Endothelial cell of umbilical vein (primary cell): Measurements from ENCODE around the gene CPNE1. TPM values are rescaled to one million over a fixed set of nuclear protein-coding genes. Genes with fewer than 3 reads are reported as not detected.
A peak's percentile ranks its signal among the peaks of the same experiment; 100 is the strongest.

ENCODE experiments used
- BruUV-seq: library from RNA; stranded (reverse); fragments of 400-500 nt; replicated peaks from 2 replicates; lab custom pipeline; 2021; lab: Mats Ljungman, UMichigan
- CTCF ChIA-PET: fragments of 300-600, 350-600 bp; sonication (Branson Sonifier 250); formaldehyde crosslinking; loops from one replicate; lab custom pipeline; 2021; ENCODE audit warnings: antibody characterized with exemption, inconsistent platforms; lab: Charles Lee
- POLR2A ChIA-PET: fragments of 300-600, 350-600 bp; sonication (Branson Sonifier 250); formaldehyde crosslinking; loops from one replicate; lab custom pipeline; 2021; ENCODE audit warnings: antibody characterized with exemption, inconsistent platforms; lab: Charles Lee
- DNase-seq: peaks from one replicate; pipeline ENCODE4 v3.0.0-alpha.2; 2011; ENCODE audit warnings: low read depth, low spot score
- FAIRE-seq: peaks from 2 replicates; lab custom pipeline; 2011; peaks lifted over from hg19 to GRCh38; lab: Jason Lieb, UNC
- H2AFZ ChIP-seq: 2 replicates; pipeline ENCODE4 v1.6.0; 2012; ENCODE audit warnings: low read depth, low read length, control low read depth, inconsistent platforms
- H3K27ac ChIP-seq: 2 replicates; pipeline ENCODE4 v1.5.1; 2011; ENCODE audit warnings: low read depth, mild to moderate bottlenecking, control low read depth, low read length, moderate library complexity; ENCODE audit not compliant: insufficient read depth
- H3K27me3 ChIP-seq, 2 experiments: 2 replicates each; pipeline versions ENCODE4 v1.6.0 to v1.6.1; 2011; ENCODE audit warnings: low read length in 2 of 2, mixed read lengths in 1 of 2; ENCODE audit not compliant: control insufficient read depth in 2 of 2, insufficient read depth in 2 of 2
- H3K36me3 ChIP-seq, 2 experiments: 2 replicates in 1 of 2; 3 replicates in 1 of 2; pipeline ENCODE4 v1.5.1; 2011; ENCODE audit warnings: low read length in 2 of 2, mild to moderate bottlenecking in 1 of 2, moderate library complexity in 1 of 2; ENCODE audit not compliant: control insufficient read depth in 2 of 2, insufficient read depth in 2 of 2; ENCODE audit errors: extremely low read depth in 1 of 2
- H3K4me1 ChIP-seq: 3 replicates; pipeline ENCODE4 v1.5.1; 2011; ENCODE audit warnings: mild to moderate bottlenecking, low read length; ENCODE audit not compliant: control insufficient read depth, insufficient read depth; ENCODE audit errors: extremely low read depth
- H3K4me2 ChIP-seq: 2 replicates; pipeline ENCODE4 v1.6.1; 2011; ENCODE audit warnings: low read length, control low read depth, mixed read lengths; ENCODE audit not compliant: insufficient read depth
- H3K4me3 ChIP-seq, 3 experiments: fragments of 200-600 bp in 1 of 3; sonication (generic), shearing (Covaris generic) in 1 of 3; replicated peaks in 1 of 3; 2 replicates each; pipeline ENCODE4 v1.5.1; 2011 to 2016; ENCODE audit warnings: control low read depth in 3 of 3, low read length in 3 of 3, mild to moderate bottlenecking in 2 of 3, inconsistent platforms in 1 of 3, low read depth in 1 of 3, moderate library complexity in 1 of 3; ENCODE audit not compliant: insufficient read depth in 1 of 3
- H3K79me2 ChIP-seq: 2 replicates; pipeline ENCODE4 v1.6.0; 2012; ENCODE audit warnings: low read length, inconsistent platforms; ENCODE audit not compliant: control insufficient read depth, insufficient read depth
- H3K9ac ChIP-seq: replicated peaks from 2 replicates; pipeline ENCODE3; 2011; ENCODE audit warnings: low read length, control low read depth; ENCODE audit not compliant: insufficient read depth; ENCODE audit errors: extremely low read depth
- H3K9me1 ChIP-seq: replicated peaks from 3 replicates; pipeline ENCODE4 v1.6.0; 2011; ENCODE audit warnings: mild to moderate bottlenecking, low read length; ENCODE audit not compliant: control insufficient read depth, insufficient read depth; ENCODE audit errors: extremely low read depth
- H3K9me3 ChIP-seq: replicated peaks from 2 replicates; pipeline ENCODE4 v1.5.1; 2012; ENCODE audit warnings: low read length, inconsistent platforms; ENCODE audit not compliant: control insufficient read depth, insufficient read depth
- H4K20me1 ChIP-seq: replicated peaks from 2 replicates; pipeline ENCODE3; 2011; ENCODE audit warnings: mild to moderate bottlenecking, low read length; ENCODE audit not compliant: control insufficient read depth, insufficient read depth; ENCODE audit errors: extremely low read depth
- EZH2 ChIP-seq: IDR thresholded peaks from 2 replicates; pipeline ENCODE4 v1.6.1; 2012; ENCODE audit warnings: borderline replicate concordance, low read depth, mild to moderate bottlenecking, moderate library complexity, low read length, inconsistent platforms; ENCODE audit not compliant: severe bottlenecking
- FOS ChIP-seq: IDR thresholded peaks from 2 replicates; pipeline ENCODE4 v1.6.1; 2011; ENCODE audit warnings: mild to moderate bottlenecking, low read length, moderate library complexity, borderline replicate concordance; ENCODE audit not compliant: insufficient read depth
- GATA2 ChIP-seq: IDR thresholded peaks from 2 replicates; pipeline ENCODE4 v1.7.0; 2011; ENCODE audit warnings: low read depth, mild to moderate bottlenecking, moderate library complexity, mixed read lengths, low read length; ENCODE audit not compliant: insufficient read length, insufficient read depth
- JUN ChIP-seq: IDR thresholded peaks from 2 replicates; pipeline ENCODE4 v1.6.1; 2011; ENCODE audit warnings: borderline replicate concordance, low read depth; ENCODE audit not compliant: insufficient read length, insufficient read depth
- MYC ChIP-seq: IDR thresholded peaks from one replicate; pipeline ENCODE4 v1.6.1; 2011; ENCODE audit warnings: mild to moderate bottlenecking, low read depth, low read length
- POLR2A ChIP-seq: IDR thresholded peaks from 2 replicates; pipeline ENCODE4 v1.6.1; 2012; ENCODE audit warnings: low read depth, mild to moderate bottlenecking, control low read depth, low read length
- POLR2AphosphoS5 ChIP-seq: IDR thresholded peaks from 2 replicates; pipeline ENCODE4 v1.6.1; 2012; ENCODE audit warnings: low read depth, mild to moderate bottlenecking, control low read depth, low read length, moderate library complexity; ENCODE audit not compliant: insufficient read depth
- dilution Hi-C: fragments of 300-500 bp; cut with MboI; formaldehyde crosslinking; loops from one replicate; pipeline ENCODE4 v1.15.0; 2019; ENCODE audit warnings: low sequenced_read_pairs; ENCODE audit not compliant: extremely low pct_ligation_motif_present
- intact Hi-C: fragments of 100-400 bp; cut with micrococcal nuclease; formaldehyde crosslinking; loops from one replicate; pipeline ENCODE4 v1.10.0; 2022
- polyA plus RNA-seq, 4 experiments: library from polyadenylated mRNA; depleted of rRNA in 3 of 4; stranded (reverse) in 3 of 4; unstranded in 1 of 4; fragments of >200 nt; gene quantifications; 2 replicates each; pipeline versions ENCODE4 v1.2.1 to v1.2.3, GENCODE V29; 2011 to 2012; ENCODE audit warnings: missing spikeins in 1 of 4
- total RNA-seq: library from RNA; stranded (reverse); gene quantifications from 2 replicates; pipeline ENCODE4 v1.2.3, GENCODE V29; 2021
- TF ChIP-seq, protein P1 (sequence below), 2 donors: IDR thresholded peaks; 1 replicate in 1 of 2; 2 replicates in 1 of 2; pipeline ENCODE4 v1.5.1; 2011; ENCODE audit warnings: low read length in 2 of 2, mild to moderate bottlenecking in 2 of 2, moderate library complexity in 2 of 2, control low read depth in 1 of 2, inconsistent platforms in 1 of 2, low read depth in 1 of 2; ENCODE audit not compliant: insufficient read depth in 1 of 2; ENCODE audit errors: extremely low read depth in 1 of 2
- TF ChIP-seq, protein P2 (sequence below): IDR thresholded peaks from 2 replicates; pipeline ENCODE4 v1.6.1; 2011; ENCODE audit not compliant: insufficient read depth, insufficient read length

The CPNE1 gene
- total and polyA plus RNA-seq, 2 donors (not counting 3 experiments of a cell fraction or from before 2014, with no cell fraction given): 244 to 316 TPM

DNA sequence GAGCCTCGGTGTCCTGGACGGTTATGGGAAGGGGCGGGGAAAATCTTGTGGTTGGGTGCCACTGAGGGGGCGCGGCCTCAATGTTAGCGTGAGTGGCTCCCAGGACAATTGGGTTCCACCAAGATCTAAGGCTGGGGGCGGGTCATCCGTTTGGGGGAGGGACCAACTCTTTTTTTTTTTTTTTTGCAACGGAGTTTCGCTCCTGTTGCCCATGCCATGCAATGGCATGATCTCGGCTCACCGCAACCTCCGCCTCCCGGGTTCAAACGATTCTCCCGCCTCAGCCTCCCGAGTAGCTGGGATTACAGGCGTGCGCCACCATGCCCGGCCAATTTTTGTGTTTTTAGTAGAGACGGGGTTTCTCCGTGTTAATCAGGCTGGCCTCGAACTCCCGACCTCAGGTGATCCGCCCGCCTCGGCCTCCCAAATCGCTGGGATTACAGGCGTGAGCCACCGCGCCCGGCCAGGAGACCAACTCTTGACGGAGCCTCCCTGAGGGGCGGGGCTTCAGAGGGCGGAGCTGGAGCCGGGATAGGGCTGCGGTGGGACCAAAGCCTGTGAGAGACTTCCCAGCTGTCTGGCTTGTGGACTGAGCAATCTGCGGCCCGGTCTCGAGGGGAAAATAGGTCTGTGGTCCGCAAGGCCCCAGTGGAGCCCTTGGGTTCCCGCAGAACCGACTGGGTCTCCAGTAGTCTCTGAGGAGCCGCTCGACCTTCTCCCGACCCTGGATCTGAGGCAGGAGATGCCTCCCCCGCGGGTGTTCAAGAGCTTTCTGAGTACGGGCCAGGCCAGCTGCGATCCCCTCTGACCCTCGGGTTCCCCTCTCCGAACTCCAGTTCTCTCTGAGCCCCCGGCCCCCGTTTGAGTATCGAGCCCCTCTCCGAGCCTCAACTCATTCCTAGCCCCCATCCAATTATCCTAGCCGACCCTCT is 48.0 kb downstream of the CPNE1 start:
- Histone ChIP-seq H3K9me1 (no peaks in the 10 kb centered on the region), H2AFZ (peak overlapping the region; percentile 77), H4K20me1 (no peaks in the 10 kb centered on the region), H3K4me3 (peak overlapping the region; percentile 30 to 56 (median 37)), H3K4me2 (peak overlapping the region; percentile 51), H3K36me3 (peaks cover 0 to 2% of the 10 kb centered on the region in 2 experiments), H3K27ac (peak overlapping the region; percentile 81), H3K9me3 (no peaks in the 10 kb centered on the region), H3K79me2 (no peaks in the 10 kb centered on the region), H3K4me1 (peaks cover 25% of the 10 kb centered on the region), H3K9ac (peak overlapping the region; percentile 59), H3K27me3 (no peaks in the 10 kb centered on the region)
- DNase-seq (peak; percentile 100), FAIRE-seq (peak; percentile 100)
- ChIA-PET CTCF (interaction anchor here (0.7 to 5.5 kb wide), 11 partner anchors 11 to 154 kb away, joined by 3 to 28 read pairs (median 4); partner anchors contain the start of genes CPNE1, ERGIC3, RBM12 and RBM39), POLR2A (interaction anchor here (0.8 to 1.8 kb wide), 3 partner anchors 21 to 161 kb away, joined by 3 to 5 read pairs (median 5); partner anchors contain the start of genes CEP250 and RBM39)
- BruUV-seq: TSS peak; percentile 85
- TF ChIP-seq EZH2: no peak
- no peak for TF ChIP-seq FOS
- TF ChIP-seq, protein P1, sequence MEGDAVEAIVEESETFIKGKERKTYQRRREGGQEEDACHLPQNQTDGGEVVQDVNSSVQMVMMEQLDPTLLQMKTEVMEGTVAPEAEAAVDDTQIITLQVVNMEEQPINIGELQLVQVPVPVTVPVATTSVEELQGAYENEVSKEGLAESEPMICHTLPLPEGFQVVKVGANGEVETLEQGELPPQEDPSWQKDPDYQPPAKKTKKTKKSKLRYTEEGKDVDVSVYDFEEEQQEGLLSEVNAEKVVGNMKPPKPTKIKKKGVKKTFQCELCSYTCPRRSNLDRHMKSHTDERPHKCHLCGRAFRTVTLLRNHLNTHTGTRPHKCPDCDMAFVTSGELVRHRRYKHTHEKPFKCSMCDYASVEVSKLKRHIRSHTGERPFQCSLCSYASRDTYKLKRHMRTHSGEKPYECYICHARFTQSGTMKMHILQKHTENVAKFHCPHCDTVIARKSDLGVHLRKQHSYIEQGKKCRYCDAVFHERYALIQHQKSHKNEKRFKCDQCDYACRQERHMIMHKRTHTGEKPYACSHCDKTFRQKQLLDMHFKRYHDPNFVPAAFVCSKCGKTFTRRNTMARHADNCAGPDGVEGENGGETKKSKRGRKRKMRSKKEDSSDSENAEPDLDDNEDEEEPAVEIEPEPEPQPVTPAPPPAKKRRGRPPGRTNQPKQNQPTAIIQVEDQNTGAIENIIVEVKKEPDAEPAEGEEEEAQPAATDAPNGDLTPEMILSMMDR (IDR thresholded peaks at IDR 0.05; ENCODE audit: extremely low read depth in 1 of 2, insufficient read depth in 1 of 2, low read depth in 1 of 2, low read length in 2 of 2): no peak
- no peak for TF ChIP-seq MYC
- peak; percentile 12 for TF ChIP-seq POLR2AphosphoS5
- no peak for TF ChIP-seq JUN
- TF ChIP-seq, protein P2, sequence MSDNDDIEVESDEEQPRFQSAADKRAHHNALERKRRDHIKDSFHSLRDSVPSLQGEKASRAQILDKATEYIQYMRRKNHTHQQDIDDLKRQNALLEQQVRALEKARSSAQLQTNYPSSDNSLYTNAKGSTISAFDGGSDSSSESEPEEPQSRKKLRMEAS: no peak
- TF ChIP-seq GATA2: no peak
- peak; percentile 59 for TF ChIP-seq POLR2A
- dilution Hi-C loops (no loop called here), intact Hi-C loops (loop anchor here (1.0 to 10.0 kb wide), 7 partner anchors 16 to 444 kb away; partner anchors contain the start of genes CPNE1, ERGIC3, PROCR and RBM12)
